HG03139 (cell line): ENCODE results near the gene GPR78.

ENCODE experiments used
- ATAC-seq: cut with Tn5 transposase; IDR thresholded peaks from one replicate; pipeline ENCODE4 v1.9.1; 2021; ENCODE audit not compliant: unreplicated experiment

Gene GPR78

DNA sequence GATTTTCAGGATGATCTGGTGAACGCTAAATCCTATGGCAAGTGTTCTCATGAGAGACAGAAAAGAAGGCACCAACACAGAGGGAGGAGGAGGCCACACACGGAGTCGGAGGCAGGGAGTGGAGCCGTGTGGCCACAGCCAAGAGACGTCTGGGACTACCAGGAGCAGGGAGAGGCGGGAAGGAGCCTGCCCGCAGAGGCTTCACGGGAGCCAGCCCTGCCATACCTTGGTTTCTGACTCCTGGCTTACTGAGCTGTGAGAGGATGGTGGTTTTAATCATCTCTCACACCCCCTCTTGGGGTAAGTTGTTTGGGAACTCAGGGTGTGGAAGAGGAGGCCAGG is 33.5 kb upstream of the GPR78 start:
- ATAC-seq = no peak

- ATAC-seq = no peak
Measured at GRCh38 chr4:8547108-8547911, 32.9 kb upstream of the GPR78 start.

- no peak for ATAC-seq
Measured at GRCh38 chr4:8547912-8548730, 32.1 kb upstream of the GPR78 start.

DNA sequence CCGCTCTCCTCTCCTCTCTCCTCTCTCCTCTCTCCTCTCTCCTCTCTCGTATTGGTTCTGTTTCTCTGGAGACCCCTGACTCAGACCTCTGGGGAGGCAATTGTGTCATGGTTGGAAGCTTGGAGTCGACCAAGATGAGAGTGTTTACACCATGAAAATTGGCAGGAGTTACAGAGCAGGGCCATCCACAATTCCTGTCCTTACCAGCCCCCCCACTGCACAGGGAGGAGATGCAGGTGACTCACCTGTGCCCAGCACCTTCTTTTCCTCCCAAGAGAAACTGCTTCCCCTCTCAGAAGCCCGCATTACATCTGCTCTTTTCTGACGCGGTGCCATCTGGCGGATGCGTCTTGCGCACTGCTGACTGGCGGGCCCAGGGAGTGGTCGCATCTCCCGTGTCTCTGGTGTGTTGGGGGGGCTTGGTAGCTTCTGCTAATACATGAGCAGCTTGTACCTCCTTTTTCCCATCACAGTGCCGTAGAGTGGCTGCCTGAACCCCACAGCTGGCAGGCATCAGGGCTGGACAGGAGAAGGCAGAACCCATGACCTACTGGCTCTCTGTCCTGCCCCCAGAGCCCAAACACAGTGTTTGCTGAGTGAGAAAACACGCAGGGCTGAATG is 31.4 kb upstream of the GPR78 start:
- ATAC-seq = no peak

DNA sequence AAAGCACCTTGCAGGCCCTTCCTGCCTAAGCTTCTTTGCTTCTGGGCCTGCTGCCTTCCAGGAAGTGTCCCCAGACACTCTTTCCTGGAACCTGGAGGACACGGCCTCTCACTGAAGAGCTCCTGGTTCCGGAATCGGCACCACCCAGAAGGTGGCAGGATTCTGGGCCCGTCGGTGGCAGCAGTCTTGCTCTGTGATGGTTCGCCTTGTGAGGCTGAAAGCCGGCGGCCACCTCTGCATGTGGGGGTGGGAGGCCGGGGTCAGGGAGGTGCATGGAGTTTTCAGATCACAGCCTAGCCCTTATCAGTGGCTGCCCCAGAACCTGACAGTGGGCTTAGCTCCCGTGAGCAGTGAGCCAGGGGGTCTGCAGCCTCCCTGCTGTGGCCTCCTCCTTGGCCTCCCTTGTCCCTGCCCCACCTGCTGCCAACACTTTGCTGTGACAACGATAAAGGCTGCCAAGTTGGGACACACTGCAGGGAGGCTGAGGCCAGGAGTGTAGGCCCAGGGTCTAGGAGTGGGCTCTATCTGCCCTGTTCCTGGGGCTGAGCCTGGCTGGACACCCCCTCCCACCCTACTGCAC is 30.8 kb upstream of the GPR78 start:
- ATAC-seq = no peak

DNA sequence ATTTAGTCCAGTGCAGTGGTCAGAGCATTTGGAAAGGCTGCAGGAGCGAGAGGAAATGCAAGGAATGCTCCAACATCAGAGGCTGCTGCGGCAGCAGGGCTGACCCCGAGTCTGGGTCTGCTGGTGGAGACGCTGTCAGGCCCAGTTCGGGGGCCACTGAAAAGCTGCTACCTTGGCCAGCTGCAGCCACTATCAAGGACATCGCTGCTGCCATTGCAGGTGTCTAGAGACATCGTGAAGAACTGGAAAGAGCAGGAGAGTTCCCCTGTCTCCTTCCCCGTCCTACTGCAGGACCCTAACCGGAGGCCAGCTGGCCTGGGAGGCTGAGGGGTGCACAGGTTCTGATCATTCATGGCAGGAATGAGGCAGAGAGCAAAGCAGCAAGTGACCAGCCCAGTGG is 29.5 kb upstream of the GPR78 start:
- no peak for ATAC-seq

DNA sequence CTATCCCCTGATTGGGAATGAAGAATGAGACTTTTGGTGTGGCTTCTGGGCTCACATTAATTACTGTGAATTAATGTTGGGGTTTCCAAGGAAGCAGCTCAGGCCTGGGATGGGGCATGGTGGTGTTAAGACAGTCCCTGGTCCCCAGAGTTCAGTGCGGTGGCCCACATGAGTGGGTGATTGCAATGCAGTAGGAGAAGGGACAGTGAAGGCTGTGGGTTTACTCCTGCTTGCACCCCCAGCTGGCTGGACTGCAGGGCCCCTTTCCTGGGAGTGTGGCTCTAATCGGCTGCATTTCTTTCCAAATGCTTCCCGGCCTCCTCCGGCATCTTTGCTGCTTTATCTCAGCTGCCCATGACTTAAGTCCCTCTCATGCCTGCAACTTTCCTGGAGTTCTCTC is 28.2 kb upstream of the GPR78 start:
- ATAC-seq = no peak

GRCh38 chr4:8552581-8553205 is 27.5 kb upstream of the GPR78 start:
- no peak for ATAC-seq

DNA sequence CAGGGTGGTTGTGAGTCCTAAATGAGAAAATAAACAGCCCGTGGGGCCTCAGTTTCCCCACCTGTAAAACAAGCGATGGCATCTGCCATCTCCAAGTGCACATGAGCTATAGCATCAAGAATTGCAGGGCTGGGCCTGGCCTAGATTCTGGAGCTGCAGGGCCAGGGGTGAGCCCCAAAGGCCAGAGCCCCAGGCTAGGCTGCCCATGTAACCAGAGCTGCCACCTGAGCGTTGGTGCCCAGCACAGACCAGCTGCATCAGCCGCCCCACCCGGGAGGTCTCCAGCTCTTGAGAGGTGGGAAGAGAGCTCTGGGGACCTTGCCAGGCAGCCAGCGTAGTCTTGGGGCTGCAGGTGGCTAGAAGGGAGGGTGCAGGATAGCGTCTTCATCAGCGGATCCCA is 27.0 kb upstream of the GPR78 start:
- no peak for ATAC-seq

DNA sequence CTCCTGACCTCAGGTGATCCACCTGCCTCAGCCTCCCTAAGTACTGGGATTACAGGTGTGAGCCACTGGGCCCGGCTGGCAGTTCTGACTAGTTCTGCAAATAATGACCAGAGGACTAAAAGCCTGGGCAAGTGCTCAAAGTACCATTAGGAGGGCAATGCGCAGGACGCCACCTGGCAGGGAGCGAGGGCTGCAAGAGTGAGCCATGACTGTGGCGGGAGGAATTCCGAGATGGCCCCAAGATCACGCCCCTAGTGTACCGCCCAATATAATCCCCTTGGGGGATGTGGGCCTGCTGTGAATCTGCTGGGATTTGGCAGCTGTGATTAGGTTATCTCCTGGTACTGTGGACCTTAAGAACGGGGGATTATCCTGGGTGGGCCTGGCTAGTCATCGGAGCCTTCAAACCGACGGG is 26.2 kb upstream of the GPR78 start:
- no peak for ATAC-seq

GRCh38 chr4:8554555-8555100 is 25.6 kb upstream of the GPR78 start:
- ATAC-seq = no peak

- ATAC-seq = no peak
Measured at GRCh38 chr4:8555716-8556115, 24.5 kb upstream of the GPR78 start.

DNA sequence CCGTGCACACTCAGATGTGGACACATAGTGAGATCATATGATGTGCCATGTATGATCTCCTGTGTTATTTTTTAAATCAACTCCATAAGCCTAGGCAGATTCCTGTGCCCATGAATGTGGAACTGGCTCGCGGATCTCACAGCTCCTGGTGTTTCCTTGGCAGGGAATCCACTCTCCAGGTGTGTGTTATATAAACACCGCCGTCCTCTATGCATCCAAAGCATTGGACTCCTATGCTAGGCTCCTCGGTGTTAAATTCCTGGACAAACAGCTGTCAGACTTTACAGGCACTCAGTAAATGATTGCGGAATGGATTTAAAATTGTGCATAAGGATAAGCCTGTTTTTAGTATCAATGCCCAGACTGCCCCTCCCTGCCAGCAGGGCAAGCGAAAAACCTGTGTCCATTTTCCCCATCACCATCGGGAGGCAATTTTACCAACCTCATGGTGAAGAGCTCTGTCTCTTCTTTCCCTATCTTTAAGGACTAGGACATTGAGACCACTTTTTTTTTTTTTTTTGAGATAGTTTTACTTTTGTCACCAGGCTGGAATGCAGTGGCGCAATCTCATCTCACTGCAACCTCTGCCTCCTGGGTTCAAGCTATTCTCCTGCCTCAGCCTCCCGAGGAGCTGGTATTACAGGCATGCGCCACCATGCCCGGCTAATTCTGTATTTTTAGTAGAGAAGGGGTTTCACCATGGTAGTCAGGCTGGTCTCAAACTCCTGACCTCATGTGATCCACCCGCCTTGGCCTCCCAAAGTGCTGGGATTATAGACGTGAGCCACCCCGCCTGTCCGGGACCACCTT is 23.6 kb upstream of the GPR78 start:
- ATAC-seq = no peak

- ATAC-seq = no peak
Measured at GRCh38 chr4:8557151-8558076, 22.8 kb upstream of the GPR78 start.

DNA sequence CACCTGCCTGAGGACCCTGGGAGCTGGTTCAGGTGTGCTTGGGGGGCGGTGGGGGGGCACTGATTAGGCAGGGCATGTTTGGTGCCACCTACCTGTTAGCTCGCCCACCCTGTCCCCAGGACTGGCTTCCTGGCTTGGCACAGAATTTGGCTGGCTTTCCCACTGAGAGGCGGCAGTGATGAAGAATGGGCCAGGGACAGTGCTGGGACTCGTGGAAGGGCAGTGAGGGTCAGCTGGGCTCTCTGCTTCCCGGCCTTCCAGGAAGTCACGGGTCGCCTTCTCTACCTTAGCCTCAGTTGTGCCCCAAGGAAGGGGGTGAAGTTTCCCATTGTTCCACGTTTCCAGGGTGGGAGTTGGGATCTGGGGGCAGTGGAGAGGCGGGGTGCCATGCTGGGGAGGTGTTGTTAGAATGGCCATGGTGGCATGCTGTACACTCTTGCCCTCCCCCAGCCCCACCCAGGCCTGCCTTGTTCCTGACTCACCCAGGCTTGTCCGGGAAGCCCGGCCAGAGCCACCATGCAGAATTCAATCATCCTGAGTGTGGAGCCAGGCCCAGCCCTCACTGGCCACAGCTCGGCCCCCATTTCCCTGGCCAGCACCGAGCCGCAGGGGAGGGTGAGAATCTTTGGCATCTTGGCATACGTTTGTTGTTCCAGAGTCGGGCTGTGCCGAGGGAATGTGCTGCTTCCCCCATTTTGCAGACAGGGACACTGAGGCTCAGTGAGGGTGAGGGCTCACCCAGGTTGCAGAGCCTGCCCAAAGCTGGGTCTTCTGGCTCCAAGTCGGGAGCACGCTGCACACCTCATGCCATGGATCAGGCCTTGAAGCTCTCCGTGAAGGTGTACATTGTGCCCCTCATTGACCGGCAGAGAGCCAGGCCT is 21.9 kb upstream of the GPR78 start:
- ATAC-seq = no peak

- ATAC-seq = no peak
Measured at GRCh38 chr4:8559011-8559410, 21.2 kb upstream of the GPR78 start.

DNA sequence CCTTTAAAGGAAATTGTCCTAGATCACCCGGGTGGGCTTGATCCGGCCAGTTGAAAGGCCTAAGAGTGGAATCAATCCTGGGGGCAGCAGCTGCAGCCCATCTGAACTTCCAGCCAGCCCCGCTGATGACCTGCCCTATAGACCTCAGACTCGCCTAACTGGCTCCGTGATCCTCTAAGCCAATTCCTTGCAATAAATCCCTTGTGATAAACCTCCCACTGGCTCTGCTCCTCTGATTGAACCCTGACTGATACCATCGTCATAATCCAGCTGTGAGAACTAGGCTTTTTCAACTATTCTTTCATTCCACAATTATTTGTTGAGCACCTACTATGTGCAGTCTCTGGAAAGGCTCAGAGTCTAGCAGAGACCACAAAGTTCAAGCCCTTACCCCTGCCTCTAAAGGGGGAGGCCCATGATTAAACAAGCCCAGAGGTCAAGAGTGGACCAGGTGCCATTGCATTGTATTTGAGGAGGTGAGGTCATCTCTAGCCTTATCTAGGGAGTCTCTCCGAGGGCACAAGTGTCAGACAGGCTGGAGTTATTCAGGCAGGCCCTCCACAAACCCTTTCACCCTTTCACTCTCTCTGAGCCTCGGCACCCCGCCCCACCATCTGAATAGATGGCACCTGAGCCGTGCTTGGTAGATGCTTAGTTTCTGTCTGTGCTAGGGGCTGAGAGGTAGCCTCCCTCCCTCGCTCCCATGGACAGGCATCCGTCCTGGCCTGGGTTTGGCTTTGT is 20.5 kb upstream of the GPR78 start:
- no peak for ATAC-seq
